HG03280 (cell line): Measurements from ENCODE around the gene PIK3CD.
"Not testable (repeated sequence)": the region's sequence is repeated elsewhere in the genome, so short reads cannot be mapped to it uniquely, and the experiment has no call there.

ENCODE experiments used
- ATAC-seq: cut with Tn5 transposase; IDR thresholded peaks from one replicate; pipeline ENCODE4 v1.9.1; 2021; ENCODE audit warnings: mild to moderate bottlenecking, moderate library complexity; ENCODE audit not compliant: unreplicated experiment

The PIK3CD gene

GRCh38 chr1:9731051-9731537, 79.6 kb downstream of the PIK3CD start:
- ATAC-seq: no peak

- ATAC-seq: no peak
Measured at GRCh38 chr1:9731561-9731960, 80.0 kb downstream of the PIK3CD start.

GRCh38 chr1:9732123-9732971, 80.8 kb downstream of the PIK3CD start:
- ATAC-seq: no peak

GRCh38 chr1:9733160-9733789, 81.7 kb downstream of the PIK3CD start:
- no peak for ATAC-seq

GRCh38 chr1:9735800-9736199, 84.3 kb downstream of the PIK3CD start:
- no peak for ATAC-seq

GRCh38 chr1:9736241-9736640, 84.7 kb downstream of the PIK3CD start:
- ATAC-seq: no peak

GRCh38 chr1:9737057-9737456, 85.5 kb downstream of the PIK3CD start:
- no peak for ATAC-seq

- ATAC-seq: no peak
Measured at GRCh38 chr1:9737671-9738070, 86.1 kb downstream of the PIK3CD start.

- ATAC-seq: no peak
Measured at GRCh38 chr1:9744106-9744799, 92.7 kb downstream of the PIK3CD start.

GRCh38 chr1:9746211-9746610, 94.7 kb downstream of the PIK3CD start:
- ATAC-seq: no peak

- no peak for ATAC-seq
Measured at GRCh38 chr1:9746651-9747050, 95.1 kb downstream of the PIK3CD start.

GRCh38 chr1:9748391-9748790, 96.9 kb downstream of the PIK3CD start:
- ATAC-seq: not testable (repeated sequence)

- no peak for ATAC-seq
Measured at GRCh38 chr1:9749361-9749760, 97.8 kb downstream of the PIK3CD start.

- no peak for ATAC-seq
Measured at GRCh38 chr1:9751971-9752370, 100.4 kb downstream of the PIK3CD start.

- ATAC-seq: no peak
Measured at GRCh38 chr1:9753121-9753531, 101.6 kb downstream of the PIK3CD start.

- ATAC-seq: no peak
Measured at GRCh38 chr1:9755441-9755995, 104.0 kb downstream of the PIK3CD start.

GRCh38 chr1:9758559-9759121, 107.1 kb downstream of the PIK3CD start:
- ATAC-seq: no peak

- no peak for ATAC-seq
Measured at GRCh38 chr1:9759939-9760338, 108.4 kb downstream of the PIK3CD start.

- no peak for ATAC-seq
Measured at GRCh38 chr1:9760824-9761223, 109.3 kb downstream of the PIK3CD start.

GRCh38 chr1:9761855-9762254, 110.3 kb downstream of the PIK3CD start:
- ATAC-seq: no peak

- ATAC-seq: not testable (repeated sequence)
Measured at GRCh38 chr1:9762446-9762845, 110.9 kb downstream of the PIK3CD start.
